B cell (primary cell): ENCODE measurements around the gene TPSG1. TPM values are rescaled to one million over a fixed set of nuclear protein-coding genes. Genes with fewer than 3 reads are reported as not detected.

Source experiments
- ATAC-seq: fragments of 200-7000 bp; cut with Tn5 transposase; one replicate; pipeline ENCODE4 v1.10.0; 2021; ENCODE audit warnings: low read depth, mild to moderate bottlenecking, moderate number of reproducible peaks, moderate library complexity
- CTCF ChIA-PET: fragments of 350-600 bp; sonication (Branson Sonifier 250); formaldehyde crosslinking; loops from one replicate; lab custom pipeline; 2021; ENCODE audit warnings: antibody characterized with exemption, inconsistent platforms; lab: Charles Lee
- POLR2A ChIA-PET: fragments of 350-600 bp; sonication (Branson Sonifier 250); formaldehyde crosslinking; loops from one replicate; lab custom pipeline; 2021; ENCODE audit warnings: antibody characterized with exemption; lab: Charles Lee
- DNase-seq: peaks from one replicate; pipeline ENCODE4 v3.0.0; 2013
- H2AFZ ChIP-seq: 2 replicates; pipeline ENCODE4 v1.6.1; 2012; ENCODE audit warnings: mild to moderate bottlenecking, low read depth, low read length; ENCODE audit not compliant: insufficient read depth, poor library complexity, severe bottlenecking
- H3K27ac ChIP-seq, 2 donors: 1 replicate in 1 of 2; 2 replicates in 1 of 2; pipeline ENCODE4 v1.5.1; 2012 to 2013; ENCODE audit warnings: low read length in 2 of 2, mild to moderate bottlenecking in 2 of 2, moderate library complexity in 1 of 2
- H3K27me3 ChIP-seq, 4 experiments: fragments of 200-600 bp in 1 of 4; sonication (generic) in 1 of 4; replicated peaks in 1 of 4; 1 replicate in 2 of 4; 2 replicates in 2 of 4; pipeline versions ENCODE4 v1.6.1 to v1.7.0; 2013 to 2016; ENCODE audit warnings: low read length in 3 of 4, mild to moderate bottlenecking in 2 of 4, mixed read lengths in 1 of 4, moderate library complexity in 1 of 4; ENCODE audit not compliant: insufficient read depth in 4 of 4, control insufficient read depth in 3 of 4; ENCODE audit errors: control extremely low read depth in 1 of 4
- H3K36me3 ChIP-seq, 2 experiments: replicated peaks in 1 of 2; 1 replicate in 1 of 2; 2 replicates in 1 of 2; pipeline versions ENCODE4 v1.6.1 to v1.7.1; 2013; ENCODE audit warnings: low read length in 1 of 2; ENCODE audit not compliant: insufficient read depth in 2 of 2, control insufficient read depth in 1 of 2; ENCODE audit errors: control extremely low read depth in 1 of 2, extremely low read depth in 1 of 2
- H3K4me1 ChIP-seq, 2 donors: fragments of 200-600 bp in 1 of 2; sonication (generic) in 1 of 2; 1 replicate in 1 of 2; 2 replicates in 1 of 2; pipeline versions ENCODE4 v1.5.1 to v1.6.1; 2013 to 2017; ENCODE audit warnings: low read length in 2 of 2; ENCODE audit not compliant: control insufficient read depth in 2 of 2, insufficient read depth in 2 of 2
- H3K4me2 ChIP-seq: replicated peaks from 2 replicates; pipeline ENCODE3; 2012; ENCODE audit warnings: mild to moderate bottlenecking, low read depth, low read length; ENCODE audit not compliant: poor library complexity, severe bottlenecking
- H3K4me3 ChIP-seq, 5 experiments: fragments of 200-600 bp in 1 of 5; sonication (generic) in 1 of 5; 1 replicate in 3 of 5; 2 replicates in 2 of 5; pipeline versions ENCODE4 v1.5.1 to v1.7.0; 2011 to 2016; ENCODE audit warnings: low read length in 4 of 5, mild to moderate bottlenecking in 4 of 5, low read depth in 2 of 5, control low read depth in 1 of 5, moderate library complexity in 1 of 5; ENCODE audit not compliant: insufficient read depth in 1 of 5; ENCODE audit errors: control extremely low read depth in 1 of 5, extremely low read depth in 1 of 5
- H3K79me2 ChIP-seq: fragments of 200-600 bp; sonication (generic); one replicate; pipeline ENCODE4 v1.6.0; 2016; ENCODE audit warnings: low read length; ENCODE audit not compliant: control insufficient read depth, insufficient read depth
- H3K9ac ChIP-seq: fragments of 200-600 bp; sonication (generic); 2 replicates; pipeline ENCODE4 v1.6.1; 2017; ENCODE audit warnings: mild to moderate bottlenecking, low read length, moderate library complexity
- H3K9me3 ChIP-seq, 3 donors: one replicate each; pipeline versions ENCODE4 v1.6.1 to v1.7.1; 2013; ENCODE audit warnings: low read length in 2 of 3; ENCODE audit not compliant: control insufficient read depth in 2 of 3, insufficient read depth in 1 of 3; ENCODE audit errors: control extremely low read depth in 1 of 3
- H4K20me1 ChIP-seq: 2 replicates; pipeline ENCODE4 v1.6.0; 2012; ENCODE audit warnings: mild to moderate bottlenecking, low read length; ENCODE audit not compliant: insufficient read depth, control insufficient read depth, poor library complexity, severe bottlenecking
- H3K27ac Mint-ChIP-seq: one replicate; pipeline ENCODE4 v1.8.0; 2021; ENCODE audit warnings: mixed read lengths
- H3K27me3 Mint-ChIP-seq: one replicate; pipeline ENCODE4 v1.8.0; 2021; ENCODE audit warnings: mixed read lengths
- H3K4me1 Mint-ChIP-seq: one replicate; pipeline ENCODE4 v1.8.0; 2021; ENCODE audit warnings: mixed read lengths
- H3K4me3 Mint-ChIP-seq: one replicate; pipeline ENCODE4 v1.8.0; 2021; ENCODE audit warnings: mixed read lengths
- H3K9me3 Mint-ChIP-seq: one replicate; pipeline ENCODE4 v1.8.0; 2022; ENCODE audit warnings: mixed read lengths; ENCODE audit not compliant: insufficient read depth
- EZH2 ChIP-seq: IDR thresholded peaks from 2 replicates; pipeline ENCODE4 v1.6.1; 2012; ENCODE audit warnings: borderline replicate concordance, low read depth, mild to moderate bottlenecking, moderate library complexity, low read length; ENCODE audit not compliant: insufficient read depth, poor library complexity, severe bottlenecking
- WGBS: methylation state at CpG from one replicate; pipeline ENCODE4 v1.1.5; 2013; ENCODE audit warnings: missing lambda C conversion rate; ENCODE audit not compliant: insufficient coverage; 5-methylcytosine and 5-hydroxymethylcytosine counted together
- intact Hi-C: fragments of 100-400 bp; cut with micrococcal nuclease; formaldehyde crosslinking; loops from one replicate; pipeline ENCODE4 v1.10.0; 2022
- polyA plus RNA-seq: library from polyadenylated mRNA; depleted of rRNA; stranded (reverse); fragments of >200 nt; gene quantifications from 2 replicates; pipeline ENCODE4 v1.2.3, GENCODE V29; 2012
- total RNA-seq, 2 donors: library from RNA; stranded (reverse); fragments of 120-200 nt in 1 of 2; gene quantifications; 1 replicate in 1 of 2; 2 replicates in 1 of 2; pipeline versions ENCODE4 v1.2.3 to v1.2.4, GENCODE V29; 2013 to 2022
- TF ChIP-seq, protein P1 (sequence below): fragments of 200-600 bp; IDR thresholded peaks from one replicate; pipeline ENCODE4 v1.8.0; 2022; ENCODE audit warnings: antibody characterized with exemption, mild to moderate bottlenecking

The TPSG1 gene
- total and polyA plus RNA-seq, 2 donors (not counting 1 experiment from before 2014, with no cell fraction given): not detected

DNA sequence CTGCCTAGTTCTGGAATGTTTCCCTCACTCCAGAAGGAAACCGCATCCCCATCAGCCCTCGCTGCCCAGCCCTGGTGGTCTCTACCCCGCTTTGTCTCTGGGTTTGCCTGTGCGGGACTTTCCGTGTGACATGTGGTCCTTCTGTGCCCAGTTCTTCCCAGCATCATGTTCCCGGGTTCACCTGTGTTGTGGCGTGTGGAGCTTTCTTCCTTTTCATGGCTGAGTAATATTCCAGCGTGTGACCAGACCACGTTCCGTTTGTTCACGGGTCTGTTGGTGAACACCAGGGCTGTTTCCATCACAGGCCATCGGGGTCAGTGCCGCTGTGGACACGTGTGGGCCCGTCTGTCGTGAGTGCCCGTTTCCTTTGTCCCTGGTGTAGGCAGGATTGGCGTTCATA, 40.1 kb downstream of the TPSG1 start:
- H3K79me2 ChIP-seq: no peaks in the 10 kb centered on the region
- DNase-seq: no peak
- POLR2A ChIA-PET: no interaction called here

GRCh38 chr16:1184156-1184868, 40.8 kb downstream of the TPSG1 start:
- Histone ChIP-seq H3K27ac (no peak overlapping the region), H3K4me3 (no peak overlapping the region), H2AFZ (no peak overlapping the region), H4K20me1 (no peaks in the 10 kb centered on the region), H3K27me3 (peaks cover 0 to 4% (median 0%) of the 10 kb centered on the region in 4 experiments), H3K4me1 (no peaks in the 10 kb centered on the region), H3K4me2 (no peak overlapping the region), H3K9ac (no peak overlapping the region), H3K36me3 (no peaks in the 10 kb centered on the region), H3K9me3 (peaks cover 0 to 11% (median 0%) of the 10 kb centered on the region in 3 donors), H3K79me2 (no peaks in the 10 kb centered on the region)
- TF ChIP-seq EZH2: no peak
- TF ChIP-seq, protein P1, sequence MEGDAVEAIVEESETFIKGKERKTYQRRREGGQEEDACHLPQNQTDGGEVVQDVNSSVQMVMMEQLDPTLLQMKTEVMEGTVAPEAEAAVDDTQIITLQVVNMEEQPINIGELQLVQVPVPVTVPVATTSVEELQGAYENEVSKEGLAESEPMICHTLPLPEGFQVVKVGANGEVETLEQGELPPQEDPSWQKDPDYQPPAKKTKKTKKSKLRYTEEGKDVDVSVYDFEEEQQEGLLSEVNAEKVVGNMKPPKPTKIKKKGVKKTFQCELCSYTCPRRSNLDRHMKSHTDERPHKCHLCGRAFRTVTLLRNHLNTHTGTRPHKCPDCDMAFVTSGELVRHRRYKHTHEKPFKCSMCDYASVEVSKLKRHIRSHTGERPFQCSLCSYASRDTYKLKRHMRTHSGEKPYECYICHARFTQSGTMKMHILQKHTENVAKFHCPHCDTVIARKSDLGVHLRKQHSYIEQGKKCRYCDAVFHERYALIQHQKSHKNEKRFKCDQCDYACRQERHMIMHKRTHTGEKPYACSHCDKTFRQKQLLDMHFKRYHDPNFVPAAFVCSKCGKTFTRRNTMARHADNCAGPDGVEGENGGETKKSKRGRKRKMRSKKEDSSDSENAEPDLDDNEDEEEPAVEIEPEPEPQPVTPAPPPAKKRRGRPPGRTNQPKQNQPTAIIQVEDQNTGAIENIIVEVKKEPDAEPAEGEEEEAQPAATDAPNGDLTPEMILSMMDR: no peak
- Mint-ChIP-seq H3K27me3 (no peaks in the 10 kb centered on the region), H3K9me3 (no peaks in the 10 kb centered on the region), H3K4me1 (no peaks in the 10 kb centered on the region), H3K27ac (no peak overlapping the region), H3K4me3 (no peak overlapping the region)
- ChIA-PET POLR2A (no interaction called here), CTCF (no interaction called here)
- WGBS: 85% methylated on average over 25 of the region's 26 CpGs
- no peak for DNase-seq
- ATAC-seq: no peak
- intact Hi-C loops: no loop called here

More for the DNA sequence above, 40.1 kb downstream of the TPSG1 start:
- TF ChIP-seq, protein P1: no peak
- no peak for TF ChIP-seq EZH2
- H3K27me3 ChIP-seq: peaks cover 0 to 4% (median 0%) of the 10 kb centered on the region in 4 experiments
- no peaks in the 10 kb centered on the region for H3K27me3 Mint-ChIP-seq
- intact Hi-C loops: no loop called here
- no peak overlapping the region for H3K4me2 ChIP-seq
- no peaks in the 10 kb centered on the region for H3K4me1 ChIP-seq
- H2AFZ ChIP-seq: no peak overlapping the region
- no peaks in the 10 kb centered on the region for H4K20me1 ChIP-seq
- no peak overlapping the region for H3K4me3 Mint-ChIP-seq
- peaks cover 0 to 11% (median 0%) of the 10 kb centered on the region in 3 donors for H3K9me3 ChIP-seq
- H3K4me3 ChIP-seq: no peak overlapping the region
- no peak for ATAC-seq
- H3K9me3 Mint-ChIP-seq: no peaks in the 10 kb centered on the region
- H3K9ac ChIP-seq: no peak overlapping the region
- H3K4me1 Mint-ChIP-seq: no peaks in the 10 kb centered on the region
- no peaks in the 10 kb centered on the region for H3K36me3 ChIP-seq
- no peak overlapping the region for H3K27ac Mint-ChIP-seq
- WGBS: 96% methylated on average over 18 of the region's 18 CpGs
- no peak overlapping the region for H3K27ac ChIP-seq
- CTCF ChIA-PET: no interaction called here
